DND-41 (cell line): ENCODE results near the gene FLNB.

Experiments used
- CTCF ChIP-seq: IDR thresholded peaks from 2 replicates; pipeline ENCODE4 v1.5.1; 2012; ENCODE audit warnings: borderline replicate concordance, low read length, moderate library complexity, mild to moderate bottlenecking; ENCODE audit not compliant: poor library complexity, severe bottlenecking; ENCODE audit errors: extremely low read depth
- EZH2 ChIP-seq: IDR thresholded peaks from 3 replicates; pipeline ENCODE4 v1.6.1; 2012; ENCODE audit warnings: borderline replicate concordance, low read depth, mild to moderate bottlenecking, moderate library complexity, low read length, inconsistent platforms; ENCODE audit not compliant: severe bottlenecking

- TF ChIP-seq EZH2 = no peak
- no peak for TF ChIP-seq CTCF
Observed at GRCh38 chr3:58163234-58163633, 155.0 kb downstream of the FLNB start.
